AG09319 (cell line): Measurements from ENCODE around the gene ENAM.

Experiments
- DNase-seq: peaks from one replicate; pipeline ENCODE4 v3.0.0-alpha.2; 2010; ENCODE audit warnings: low read depth; ENCODE audit errors: extremely low read depth
- CTCF ChIP-seq: IDR thresholded peaks from 2 replicates; pipeline ENCODE4 v1.5.1; 2011; ENCODE audit warnings: low read depth, mild to moderate bottlenecking, inconsistent platforms, low read length, moderate library complexity

Gene ENAM

GRCh38 chr4:70594196-70594595, 34.3 kb upstream of the ENAM start:
- no peak for TF ChIP-seq CTCF
- no peak for DNase-seq

GRCh38 chr4:70600305-70600704, 28.2 kb upstream of the ENAM start:
- DNase-seq: no peak
- TF ChIP-seq CTCF: no peak

GRCh38 chr4:70600977-70601376, 27.6 kb upstream of the ENAM start:
- no peak for DNase-seq
- TF ChIP-seq CTCF: no peak

GRCh38 chr4:70601422-70602039, 27.0 kb upstream of the ENAM start:
- DNase-seq: peak; percentile 31
- TF ChIP-seq CTCF: peak; percentile 75

GRCh38 chr4:70603856-70604255, 24.7 kb upstream of the ENAM start:
- no peak for DNase-seq

GRCh38 chr4:70606459-70606858, 22.1 kb upstream of the ENAM start:
- DNase-seq: no peak

More at GRCh38 chr4:70603856-70604255, 24.7 kb upstream of the ENAM start:
- TF ChIP-seq CTCF: no peak

More at GRCh38 chr4:70606459-70606858, 22.1 kb upstream of the ENAM start:
- TF ChIP-seq CTCF: no peak
